GM12878 (cell line): ENCODE results near the gene FBXO17. TPM values are rescaled to one million over a fixed set of nuclear protein-coding genes. Genes with fewer than 3 reads are reported as not detected.

Experiments
- ATAC-seq: fragments of 200-7000 bp; cut with Tn5 transposase; 3 replicates; pipeline ENCODE4 v1.9.1; 2020; ENCODE audit warnings: mild to moderate bottlenecking, moderate library complexity
- BruUV-seq: library from RNA; stranded (reverse); fragments of 400-500 nt; replicated peaks from 2 replicates; lab custom pipeline; 2021; lab: Mats Ljungman, UMichigan
- CTCF ChIA-PET: fragments of 300-600 bp; sonication (Branson Sonifier 250); formaldehyde crosslinking; extraction: SDS; loops from one replicate; lab custom pipeline; 2021; ENCODE audit warnings: inconsistent platforms; lab: Yijun Ruan, JAX
- POLR2A ChIA-PET: fragments of 350-600 bp; formaldehyde crosslinking; extraction: SDS; loops from one replicate; lab custom pipeline; 2021; ENCODE audit warnings: inconsistent platforms; lab: Charles Lee
- RAD21 ChIA-PET: fragments of 300-600 bp; sonication (Branson Sonifier 250); formaldehyde crosslinking; loops from one replicate; lab custom pipeline; 2023; ENCODE audit warnings: antibody characterized with exemption; ENCODE audit not compliant: unreplicated experiment; lab: Charles Lee
- SMC1A ChIA-PET: fragments of 300-600 bp; sonication (Branson Sonifier 250); formaldehyde crosslinking; loops from one replicate; lab custom pipeline; 2023; ENCODE audit not compliant: unreplicated experiment, uncharacterized antibody; lab: Charles Lee
- DNase-seq: peaks from one replicate; pipeline ENCODE4 v3.0.0-alpha.2; 2011; ENCODE audit warnings: low read depth, low spot score
- FAIRE-seq: peaks from 3 replicates; lab custom pipeline; 2011; peaks lifted over from hg19 to GRCh38; lab: Jason Lieb, UNC
- H2AFZ ChIP-seq: 2 replicates; pipeline ENCODE4 v1.6.0; 2011; ENCODE audit warnings: low read depth, low read length, control low read depth; ENCODE audit not compliant: control insufficient read depth
- H3K27ac ChIP-seq: 2 replicates; pipeline ENCODE4 v1.5.1; 2011; ENCODE audit warnings: control low read depth; ENCODE audit not compliant: control insufficient read depth, insufficient read depth
- H3K27me3 ChIP-seq, 2 experiments: replicated peaks in 1 of 2; 2 replicates each; pipeline versions ENCODE4 v1.6.0 to v1.6.1; 2011; ENCODE audit warnings: low read length in 1 of 2; ENCODE audit not compliant: control insufficient read depth in 2 of 2, insufficient read depth in 2 of 2
- H3K36me3 ChIP-seq, 2 experiments: 2 replicates each; pipeline ENCODE4 v1.5.1; 2011; ENCODE audit warnings: low read length in 1 of 2; ENCODE audit not compliant: control insufficient read depth in 2 of 2, insufficient read depth in 2 of 2
- H3K4me1 ChIP-seq: 2 replicates; pipeline ENCODE4 v1.6.1; 2011; ENCODE audit warnings: mild to moderate bottlenecking, low read length, moderate library complexity, mixed read lengths; ENCODE audit not compliant: control insufficient read depth, insufficient read depth
- H3K4me2 ChIP-seq: 2 replicates; pipeline ENCODE4 v1.6.0; 2011; ENCODE audit warnings: control low read depth; ENCODE audit not compliant: control insufficient read depth, insufficient read depth
- H3K4me3 ChIP-seq: fragments of 200-600 bp; sonication (generic); 2 replicates; pipeline ENCODE4 v1.5.1; 2016
- H3K79me2 ChIP-seq: 2 replicates; pipeline ENCODE4 v1.6.0; 2011; ENCODE audit warnings: low read length; ENCODE audit not compliant: control insufficient read depth, insufficient read depth
- H3K9ac ChIP-seq: 2 replicates; pipeline ENCODE4 v1.8.0; 2011; ENCODE audit warnings: low read length, control low read depth, mixed read lengths; ENCODE audit not compliant: control insufficient read depth, insufficient read depth
- H3K9me3 ChIP-seq: replicated peaks from 3 replicates; pipeline ENCODE4 v1.5.1; 2011; ENCODE audit warnings: mild to moderate bottlenecking, low read length; ENCODE audit not compliant: control insufficient read depth, insufficient read depth
- H4K20me1 ChIP-seq: 2 replicates; pipeline ENCODE4 v1.6.0; 2011; ENCODE audit not compliant: control insufficient read depth, insufficient read depth
- FOXM1 ChIP-seq: IDR thresholded peaks from 2 replicates; pipeline ENCODE4 v1.6.1; 2012; ENCODE audit warnings: low read depth, mild to moderate bottlenecking, inconsistent platforms, low read length, moderate library complexity
- GABPA ChIP-seq: IDR thresholded peaks from 2 replicates; pipeline ENCODE4 v1.6.1; 2014; ENCODE audit warnings: antibody characterized with exemption, low read depth, mild to moderate bottlenecking, inconsistent platforms
- IRF4 ChIP-seq: IDR thresholded peaks from 2 replicates; pipeline ENCODE4 v1.6.1; 2011; ENCODE audit warnings: low read depth, low read length
- PAX8 ChIP-seq: fragments of 450-650 bp; IDR thresholded peaks from 2 replicates; pipeline ENCODE4 v1.6.1; 2017; ENCODE audit warnings: mild to moderate bottlenecking, moderate library complexity
- RBBP5 ChIP-seq: fragments of 200-600 bp; sonication (generic); conservative IDR thresholded peaks from 2 replicates; pipeline ENCODE4 v1.6.1; 2016
- ZNF274 ChIP-seq: IDR thresholded peaks from one replicate; pipeline ENCODE4 v1.8.0; 2011; ENCODE audit not compliant: insufficient read length, insufficient read depth
- ZNF592 ChIP-seq: fragments of 450-650 bp; IDR thresholded peaks from 2 replicates; pipeline ENCODE4 v1.6.1; 2017; ENCODE audit warnings: mild to moderate bottlenecking, moderate library complexity
- WGBS: methylation state at CpG from one replicate; pipeline ENCODE4 v1.1.6; 2016; ENCODE audit warnings: low lambda C conversion rate; ENCODE audit not compliant: insufficient replicate concordance, insufficient coverage; ENCODE audit errors: missing lambda C conversion rate; 5-methylcytosine and 5-hydroxymethylcytosine counted together
- in situ Hi-C: fragments of 300-500 bp; cut with MboI; formaldehyde crosslinking; loops from 9 replicates; pipeline ENCODE4 v1.14.3; 2018; ENCODE audit warnings: mixed read lengths
- intact Hi-C: fragments of 100-400 bp; cut with micrococcal nuclease; formaldehyde crosslinking; loops from one replicate; pipeline ENCODE4 v1.14.2; 2022; ENCODE audit not compliant: unreplicated experiment
- polyA plus RNA-seq, 11 experiments: library from polyadenylated mRNA; depleted of rRNA in 4 of 11; unstranded in 6 of 11; stranded (reverse) in 5 of 11; fragments of >200 nt; fragmentation: Nextera tagmentation in 4 of 11; fragmentation: Illumina TruSeq in 1 of 11; extraction: Ambion mirVana in 4 of 11; extraction: Trizol in 1 of 11; gene quantifications; 1 replicate in 1 of 11; 2 replicates in 10 of 11; pipeline versions ENCODE4 v1.2.1 to v1.2.3, GENCODE V29; 2011 to 2016; ENCODE audit warnings: inconsistent platforms in 2 of 11, missing spikeins in 2 of 11, low read depth in 1 of 11
- total RNA-seq, 4 experiments: library from RNA; depleted of rRNA in 3 of 4; stranded (reverse); fragments of >200 nt in 3 of 4; fragmentation: Illumina TruSeq in 1 of 4; extraction: Trizol in 1 of 4; gene quantifications; 2 replicates each; pipeline versions ENCODE4 v1.2.1 to v1.2.3, GENCODE V29; 2013 to 2021
- TF ChIP-seq, protein P1 (sequence below): fragments of 450-650 bp; IDR thresholded peaks from 2 replicates; pipeline ENCODE4 v1.6.1; 2016; ENCODE audit warnings: mild to moderate bottlenecking

Gene FBXO17
- total and polyA plus RNA-seq, 10 of the 15 experiments (the other 5 are each of a cell fraction or from before 2014, with no cell fraction given): 2.2 to 11.1 (median 5.3) TPM

DNA sequence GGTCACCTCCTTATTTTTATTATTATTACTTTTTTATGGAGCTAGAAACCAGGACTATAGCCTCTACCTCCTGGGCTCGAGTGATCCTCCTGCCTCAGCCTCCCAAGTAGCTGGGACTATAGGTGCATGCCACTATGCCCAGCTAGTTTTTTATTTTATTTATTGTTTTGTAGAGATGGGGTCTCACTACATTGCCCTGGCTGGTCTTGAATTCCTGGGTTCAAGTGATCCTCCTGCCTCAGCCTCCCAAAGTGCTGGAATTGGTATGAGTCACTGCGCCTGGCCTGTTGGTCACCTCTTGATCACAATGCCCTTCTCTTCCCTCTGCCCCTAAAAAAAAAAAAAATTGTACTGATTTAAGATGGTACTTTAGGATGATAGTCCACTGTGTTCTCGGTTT is 24.4 kb downstream of the FBXO17 start:
- intact Hi-C loops: no loop called here
- DNase-seq (no peak), ATAC-seq (no peak), FAIRE-seq (no peak)
- no peak overlapping the region for H3K27ac ChIP-seq
- ChIA-PET SMC1A (interaction anchor here (0.5 kb wide), 1 partner anchor 165 kb away, joined by 3 read pairs; no protein-coding TSS in a partner anchor), CTCF (interaction anchor here (0.8 to 1.9 kb wide), 3 partner anchors 11 to 324 kb away, joined by 3 to 5 read pairs (median 3); partner anchors contain the start of gene FBXO17), RAD21 (no interaction called here), POLR2A (interaction anchor here (0.6 kb wide), 1 partner anchor 19 kb away, joined by 4 read pairs; no protein-coding TSS in a partner anchor)
- H2AFZ ChIP-seq: no peak overlapping the region
- H3K4me1 ChIP-seq: no peaks in the 10 kb centered on the region
- H3K9ac ChIP-seq: no peak overlapping the region
- TF ChIP-seq PAX8 (no peak), ZNF274 (no peak), FOXM1 (no peak), IRF4 (no peak), GABPA (no peak), RBBP5 (no peak), ZNF592 (no peak)
- TF ChIP-seq, protein P1, sequence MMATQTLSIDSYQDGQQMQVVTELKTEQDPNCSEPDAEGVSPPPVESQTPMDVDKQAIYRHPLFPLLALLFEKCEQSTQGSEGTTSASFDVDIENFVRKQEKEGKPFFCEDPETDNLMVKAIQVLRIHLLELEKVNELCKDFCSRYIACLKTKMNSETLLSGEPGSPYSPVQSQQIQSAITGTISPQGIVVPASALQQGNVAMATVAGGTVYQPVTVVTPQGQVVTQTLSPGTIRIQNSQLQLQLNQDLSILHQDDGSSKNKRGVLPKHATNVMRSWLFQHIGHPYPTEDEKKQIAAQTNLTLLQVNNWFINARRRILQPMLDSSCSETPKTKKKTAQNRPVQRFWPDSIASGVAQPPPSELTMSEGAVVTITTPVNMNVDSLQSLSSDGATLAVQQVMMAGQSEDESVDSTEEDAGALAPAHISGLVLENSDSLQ: no peak
- no TSS peak for BruUV-seq
- no peaks in the 10 kb centered on the region for H3K36me3 ChIP-seq
- in situ Hi-C loops: no loop called here
- no peak overlapping the region for H3K4me2 ChIP-seq
- H3K4me3 ChIP-seq: no peak overlapping the region
- H3K27me3 ChIP-seq: no peaks in the 10 kb centered on the region; a peak in 1 of 4 replicates
- no peaks in the 10 kb centered on the region; the same call in 2 of the 3 replicates for H3K9me3 ChIP-seq
- H3K79me2 ChIP-seq: no peaks in the 10 kb centered on the region
- H4K20me1 ChIP-seq: no peaks in the 10 kb centered on the region
- WGBS: 53% methylated on average over 3 of the region's 3 CpGs
